Stomach (tissue), 4 donors: ENCODE measurements around the gene TET1.

Experiments used
- CTCF ChIP-seq, 7 experiments: fragments of 450-650 bp in 4 of 7; fragments of 200-600 bp in 3 of 7; sonication (generic) in 3 of 7; IDR thresholded peaks; one replicate each; pipeline ENCODE4 v1.5.1; 2016 to 2019; ENCODE audit warnings: antibody characterized with exemption in 7 of 7, control low read depth in 2 of 7, mild to moderate bottlenecking in 1 of 7
- EP300 ChIP-seq: sonication (generic); formaldehyde crosslinking; IDR thresholded peaks from one replicate; pipeline ENCODE4 v1.6.1; 2017; ENCODE audit warnings: antibody characterized with exemption
- POLR2A ChIP-seq, 4 donors: fragments of 450-650 bp; IDR thresholded peaks; one replicate each; pipeline ENCODE4 v1.6.1; 2016; ENCODE audit warnings: antibody characterized with exemption in 4 of 4, control low read depth in 2 of 4, mild to moderate bottlenecking in 1 of 4, moderate library complexity in 1 of 4

GRCh38 chr10:68742397-68742796 lies 182.3 kb downstream of the TET1 start:
- no peak for TF ChIP-seq CTCF (IDR thresholded peaks at IDR 0.05)
- no peak for TF ChIP-seq EP300
- TF ChIP-seq POLR2A (IDR thresholded peaks at IDR 0.05): no peak
